ENCODE results near the gene LRSAM1.

Gene LRSAM1

DNA sequence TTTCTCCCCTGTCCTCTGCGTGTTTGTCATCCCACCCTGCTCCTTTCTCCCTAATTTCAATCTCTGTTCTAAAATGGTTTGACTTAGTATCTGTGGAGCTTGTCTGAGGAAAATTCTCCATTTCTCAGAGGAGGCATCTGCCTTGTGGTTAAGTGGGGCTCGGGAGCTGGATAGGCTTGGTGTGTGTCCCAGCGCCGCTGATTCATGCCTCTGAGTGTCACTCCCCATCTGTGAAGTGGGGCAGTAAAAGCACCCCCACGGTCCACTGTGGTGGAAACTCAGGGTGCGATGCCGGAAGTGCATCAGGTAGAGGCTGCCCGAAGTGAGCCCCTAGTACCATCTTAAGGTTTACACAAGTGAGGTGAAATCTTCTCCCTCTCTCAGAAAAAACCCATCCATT is 37.6 kb downstream of the LRSAM1 start:
- TF ChIP-seq FOXP2 (optimal IDR thresholded peaks at IDR 0.05; ENCODE audit: borderline replicate concordance, extremely low read depth, extremely low read length, insufficient read depth): no peak
- TF ChIP-seq, protein P1, sequence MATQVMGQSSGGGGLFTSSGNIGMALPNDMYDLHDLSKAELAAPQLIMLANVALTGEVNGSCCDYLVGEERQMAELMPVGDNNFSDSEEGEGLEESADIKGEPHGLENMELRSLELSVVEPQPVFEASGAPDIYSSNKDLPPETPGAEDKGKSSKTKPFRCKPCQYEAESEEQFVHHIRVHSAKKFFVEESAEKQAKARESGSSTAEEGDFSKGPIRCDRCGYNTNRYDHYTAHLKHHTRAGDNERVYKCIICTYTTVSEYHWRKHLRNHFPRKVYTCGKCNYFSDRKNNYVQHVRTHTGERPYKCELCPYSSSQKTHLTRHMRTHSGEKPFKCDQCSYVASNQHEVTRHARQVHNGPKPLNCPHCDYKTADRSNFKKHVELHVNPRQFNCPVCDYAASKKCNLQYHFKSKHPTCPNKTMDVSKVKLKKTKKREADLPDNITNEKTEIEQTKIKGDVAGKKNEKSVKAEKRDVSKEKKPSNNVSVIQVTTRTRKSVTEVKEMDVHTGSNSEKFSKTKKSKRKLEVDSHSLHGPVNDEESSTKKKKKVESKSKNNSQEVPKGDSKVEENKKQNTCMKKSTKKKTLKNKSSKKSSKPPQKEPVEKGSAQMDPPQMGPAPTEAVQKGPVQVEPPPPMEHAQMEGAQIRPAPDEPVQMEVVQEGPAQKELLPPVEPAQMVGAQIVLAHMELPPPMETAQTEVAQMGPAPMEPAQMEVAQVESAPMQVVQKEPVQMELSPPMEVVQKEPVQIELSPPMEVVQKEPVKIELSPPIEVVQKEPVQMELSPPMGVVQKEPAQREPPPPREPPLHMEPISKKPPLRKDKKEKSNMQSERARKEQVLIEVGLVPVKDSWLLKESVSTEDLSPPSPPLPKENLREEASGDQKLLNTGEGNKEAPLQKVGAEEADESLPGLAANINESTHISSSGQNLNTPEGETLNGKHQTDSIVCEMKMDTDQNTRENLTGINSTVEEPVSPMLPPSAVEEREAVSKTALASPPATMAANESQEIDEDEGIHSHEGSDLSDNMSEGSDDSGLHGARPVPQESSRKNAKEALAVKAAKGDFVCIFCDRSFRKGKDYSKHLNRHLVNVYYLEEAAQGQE (IDR thresholded peaks at IDR 0.05; ENCODE audit: insufficient read depth in 1 of 2, low read depth in 2 of 2, low read length in 2 of 2): no peak
- no peak for TF ChIP-seq SIN3A (IDR thresholded peaks at IDR 0.05; ENCODE audit: borderline replicate concordance, insufficient read depth, low read length)
- TF ChIP-seq TAF1 (IDR thresholded peaks at IDR 0.05; ENCODE audit: borderline replicate concordance, insufficient read depth, low read length): no peak
- TF ChIP-seq POLR2AphosphoS5 (IDR thresholded peaks at IDR 0.05; ENCODE audit: low read depth, low read length): no peak

DNA sequence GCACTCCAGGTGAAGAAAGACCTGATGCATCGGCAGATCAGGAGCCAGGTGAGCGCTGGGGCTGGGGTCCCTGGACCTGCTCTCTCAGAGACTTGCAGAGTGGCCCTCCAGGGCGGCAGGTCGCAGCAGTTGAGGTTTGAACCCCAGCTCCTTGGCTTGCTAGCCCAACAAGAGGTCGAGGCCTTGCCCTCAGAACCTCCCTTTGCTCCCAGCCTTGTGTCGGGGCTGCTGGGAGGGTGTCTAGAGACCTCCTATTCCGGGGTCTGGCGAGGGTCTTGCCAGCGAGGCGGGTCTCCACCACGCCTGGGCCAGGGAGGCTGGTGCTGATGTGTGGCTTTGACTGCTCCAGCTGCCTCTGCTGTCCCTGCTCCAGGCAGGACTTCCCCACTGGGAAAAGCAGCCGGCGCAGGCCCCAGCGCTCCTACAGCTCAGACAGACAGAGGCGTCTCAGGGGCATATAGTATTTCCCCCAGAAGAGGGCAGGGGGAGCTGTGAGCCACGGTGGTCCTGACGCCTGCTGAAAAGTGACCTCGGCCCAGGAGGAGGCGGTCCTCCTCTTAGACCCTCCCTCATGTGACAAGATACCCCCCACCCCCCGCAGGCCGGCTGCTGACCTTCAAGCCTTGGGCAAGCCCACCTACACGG is 38.3 kb downstream of the LRSAM1 start:
- no peak for TF ChIP-seq POLR2AphosphoS5 (IDR thresholded peaks at IDR 0.05; ENCODE audit: low read depth, low read length)
- TF ChIP-seq SIN3A (IDR thresholded peaks at IDR 0.05; ENCODE audit: borderline replicate concordance, insufficient read depth, low read length): no peak
- TF ChIP-seq FOXP2 (optimal IDR thresholded peaks at IDR 0.05; ENCODE audit: borderline replicate concordance, extremely low read depth, extremely low read length, insufficient read depth): no peak
- TF ChIP-seq, protein P1 (IDR thresholded peaks at IDR 0.05; ENCODE audit: insufficient read depth in 1 of 2, low read depth in 2 of 2, low read length in 2 of 2): no peak
- no peak for TF ChIP-seq TAF1 (IDR thresholded peaks at IDR 0.05; ENCODE audit: borderline replicate concordance, insufficient read depth, low read length)

DNA sequence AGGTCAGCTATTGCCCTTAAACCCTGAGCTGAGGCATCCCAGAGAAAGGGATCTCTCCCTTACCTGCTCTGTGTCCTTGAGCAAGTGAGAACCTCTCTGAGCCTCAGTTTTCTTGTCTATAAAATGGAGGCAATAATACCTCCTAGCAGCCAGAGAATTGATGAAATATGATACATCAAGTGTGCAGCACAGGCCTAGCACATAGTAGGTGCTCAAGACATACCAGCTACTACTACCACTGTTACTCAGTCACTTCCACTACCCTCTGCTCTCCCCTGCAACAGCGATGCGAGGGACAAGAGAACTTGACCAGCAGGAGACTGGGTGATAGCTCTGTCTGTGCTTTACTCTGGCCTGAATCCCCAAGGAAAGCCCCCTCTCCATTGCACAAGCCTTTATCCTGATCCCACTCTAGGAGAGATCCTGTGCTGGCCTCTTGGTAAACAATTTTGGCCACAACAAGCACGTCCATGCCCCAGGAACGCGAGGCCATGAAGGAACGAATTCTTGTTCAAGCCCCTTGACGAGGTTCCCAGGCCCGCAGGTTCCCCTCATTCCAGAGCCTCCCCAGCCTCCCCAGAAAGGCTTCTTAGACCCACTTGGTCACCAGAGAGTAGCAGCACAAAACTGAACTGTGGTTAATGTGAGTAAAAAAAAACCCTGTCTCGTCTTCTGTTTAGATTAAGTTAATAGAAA is 39.4 kb downstream of the LRSAM1 start:
- TF ChIP-seq, protein P1 (IDR thresholded peaks at IDR 0.05; ENCODE audit: insufficient read depth in 1 of 2, low read depth in 2 of 2, low read length in 2 of 2): no peak
- TF ChIP-seq POLR2AphosphoS5 (IDR thresholded peaks at IDR 0.05; ENCODE audit: low read depth, low read length): no peak
- TF ChIP-seq TAF1 (IDR thresholded peaks at IDR 0.05; ENCODE audit: borderline replicate concordance, insufficient read depth, low read length): no peak
- no peak for TF ChIP-seq FOXP2 (optimal IDR thresholded peaks at IDR 0.05; ENCODE audit: borderline replicate concordance, extremely low read depth, extremely low read length, insufficient read depth)
- no peak for TF ChIP-seq SIN3A (IDR thresholded peaks at IDR 0.05; ENCODE audit: borderline replicate concordance, insufficient read depth, low read length)

DNA sequence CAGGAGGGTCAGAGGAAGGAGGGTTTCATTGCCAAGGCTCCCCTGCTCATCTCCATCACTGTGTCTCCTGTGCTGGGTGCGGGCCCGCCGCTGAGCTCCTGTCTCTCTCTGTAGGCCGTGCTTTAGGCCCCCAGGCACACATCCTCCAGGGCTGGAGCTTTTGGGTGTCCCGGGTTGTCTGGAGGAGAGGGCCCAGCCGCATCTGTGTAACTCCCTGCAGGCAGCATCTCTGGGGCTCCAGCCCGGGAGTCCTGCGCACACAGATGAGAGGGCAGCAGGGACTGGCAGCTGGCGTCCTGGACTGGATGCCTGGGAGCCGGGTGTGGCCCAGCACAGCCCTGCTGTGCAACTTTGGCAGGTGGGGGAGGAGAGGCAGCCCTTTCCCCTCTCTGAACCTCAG is 40.2 kb downstream of the LRSAM1 start:
- no peak for TF ChIP-seq SIN3A (IDR thresholded peaks at IDR 0.05; ENCODE audit: borderline replicate concordance, insufficient read depth, low read length)
- TF ChIP-seq, protein P1 (IDR thresholded peaks at IDR 0.05; ENCODE audit: insufficient read depth in 1 of 2, low read depth in 2 of 2, low read length in 2 of 2): no peak
- TF ChIP-seq FOXP2 (optimal IDR thresholded peaks at IDR 0.05; ENCODE audit: borderline replicate concordance, extremely low read depth, extremely low read length, insufficient read depth): no peak
- TF ChIP-seq TAF1 (IDR thresholded peaks at IDR 0.05; ENCODE audit: borderline replicate concordance, insufficient read depth, low read length): no peak
- TF ChIP-seq POLR2AphosphoS5 (IDR thresholded peaks at IDR 0.05; ENCODE audit: low read depth, low read length): no peak
